ENCODE data around the gene NAV2.

GRCh38 chr11:19795082-19795481 lies 82.4 kb downstream of the NAV2 start:
- TF ChIP-seq CTCF (IDR thresholded peaks at IDR 0.05), result no peak
- no peak for TF ChIP-seq POLR2A (IDR thresholded peaks at IDR 0.05)

Data from body of pancreas (tissue), 4 donors.